ENCODE results near the gene KRTAP2-4.
A peak's percentile ranks its signal among the peaks of the same experiment; 100 is the strongest.
"Not testable (repeated sequence)": the region's sequence is repeated elsewhere in the genome, so short reads cannot be mapped to it uniquely, and the experiment has no call there.

KRTAP2-4 gene

DNA sequence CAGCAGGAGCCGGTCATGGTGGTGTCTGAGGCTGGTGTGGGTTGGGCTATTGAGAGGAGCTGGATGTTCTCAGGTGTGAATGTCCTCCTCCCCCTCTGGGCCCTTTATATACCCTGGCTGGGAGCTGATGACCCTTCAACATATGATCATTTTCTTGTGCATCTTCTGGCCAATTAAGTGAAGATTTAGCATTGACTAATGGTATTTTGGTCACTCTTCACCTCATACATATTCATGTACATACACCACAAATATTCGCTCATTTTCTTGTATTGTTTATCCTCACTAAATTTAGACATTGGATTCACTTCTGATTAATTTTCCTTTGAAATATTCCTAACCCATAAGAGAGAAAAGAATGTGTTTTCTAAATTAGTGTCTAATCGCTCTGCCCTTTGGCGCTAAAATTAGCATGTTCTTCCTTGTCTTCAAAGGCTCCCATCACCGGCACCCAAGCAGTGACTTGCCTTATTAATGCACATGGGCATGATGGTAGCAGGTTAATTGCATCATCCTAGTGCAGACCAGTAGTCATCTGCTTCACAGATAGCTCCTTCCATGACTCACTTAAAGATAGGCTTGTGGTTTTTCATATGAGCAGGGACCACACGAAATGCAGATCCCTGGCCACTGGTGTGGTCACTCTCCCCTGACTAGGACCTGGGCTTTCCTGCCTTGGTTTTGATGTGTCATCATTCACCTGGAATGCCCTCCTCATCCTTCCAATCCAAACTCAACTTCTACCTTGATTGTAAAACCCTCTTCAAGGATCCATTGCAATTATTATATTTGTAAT is at the start of gene KRTAP2-4:
KRTAP2-4 (minus strand) TSS at position 51 of the 796 bp plus-strand sequence; CDS start at position 17, 34 bp downstream.
- in situ Hi-C loops (cut with HindIII; ENCODE audit: low sequenced_read_pairs) = no loop called here
- no peak within 1 kb of the TSS for H3K4me3 ChIP-seq (ENCODE audit: low read depth, low read length)
- TF ChIP-seq, protein P1, sequence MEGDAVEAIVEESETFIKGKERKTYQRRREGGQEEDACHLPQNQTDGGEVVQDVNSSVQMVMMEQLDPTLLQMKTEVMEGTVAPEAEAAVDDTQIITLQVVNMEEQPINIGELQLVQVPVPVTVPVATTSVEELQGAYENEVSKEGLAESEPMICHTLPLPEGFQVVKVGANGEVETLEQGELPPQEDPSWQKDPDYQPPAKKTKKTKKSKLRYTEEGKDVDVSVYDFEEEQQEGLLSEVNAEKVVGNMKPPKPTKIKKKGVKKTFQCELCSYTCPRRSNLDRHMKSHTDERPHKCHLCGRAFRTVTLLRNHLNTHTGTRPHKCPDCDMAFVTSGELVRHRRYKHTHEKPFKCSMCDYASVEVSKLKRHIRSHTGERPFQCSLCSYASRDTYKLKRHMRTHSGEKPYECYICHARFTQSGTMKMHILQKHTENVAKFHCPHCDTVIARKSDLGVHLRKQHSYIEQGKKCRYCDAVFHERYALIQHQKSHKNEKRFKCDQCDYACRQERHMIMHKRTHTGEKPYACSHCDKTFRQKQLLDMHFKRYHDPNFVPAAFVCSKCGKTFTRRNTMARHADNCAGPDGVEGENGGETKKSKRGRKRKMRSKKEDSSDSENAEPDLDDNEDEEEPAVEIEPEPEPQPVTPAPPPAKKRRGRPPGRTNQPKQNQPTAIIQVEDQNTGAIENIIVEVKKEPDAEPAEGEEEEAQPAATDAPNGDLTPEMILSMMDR (IDR thresholded peaks at IDR 0.05; ENCODE audit: low read depth, low read length) = no peak
- DNase-seq (ENCODE audit: low read depth, low spot score) = peak; percentile 83

GRCh38 chr17:41111151-41111885 is 45.6 kb upstream of the KRTAP2-4 start:
- DNase-seq (ENCODE audit: low read depth, low spot score) = no peak
- TF ChIP-seq, protein P1 (IDR thresholded peaks at IDR 0.05; ENCODE audit: low read depth, low read length) = no peak
- no peak overlapping the region for H3K4me3 ChIP-seq (ENCODE audit: low read depth, low read length)
- in situ Hi-C loops (cut with HindIII; ENCODE audit: low sequenced_read_pairs) = no loop called here

DNA sequence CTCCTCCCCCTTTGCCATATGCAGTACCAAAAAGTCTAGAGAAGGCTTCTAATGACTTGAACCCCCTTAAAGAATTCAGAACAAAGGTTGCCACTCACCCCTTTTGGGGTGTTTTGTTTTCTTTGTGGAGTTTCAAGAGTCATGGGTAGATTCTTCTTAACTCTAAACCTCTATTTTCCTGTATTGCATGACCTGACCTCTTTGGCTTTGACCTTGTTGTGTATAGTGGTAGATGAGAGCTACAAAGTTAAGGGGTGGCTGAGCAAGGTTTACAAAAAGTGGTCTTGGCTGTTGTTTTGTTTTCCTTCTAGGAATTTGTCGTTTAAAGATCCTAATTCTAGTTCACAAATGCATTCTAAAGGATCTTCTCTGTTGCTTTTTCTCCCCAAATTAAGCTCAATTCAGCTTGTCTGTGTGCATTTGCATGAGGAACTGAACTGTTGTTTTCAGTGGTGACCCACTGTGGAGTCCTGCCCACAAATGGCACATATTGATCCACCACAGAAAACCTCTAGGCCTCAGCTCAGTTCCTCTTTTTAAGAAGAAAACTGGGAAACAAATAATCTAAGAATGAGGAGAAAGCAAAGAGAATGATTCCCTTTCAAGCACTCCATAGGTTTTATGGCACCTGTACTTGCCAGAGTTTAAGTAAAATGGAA is 43.2 kb upstream of the KRTAP2-4 start:
- in situ Hi-C loops (cut with HindIII; ENCODE audit: low sequenced_read_pairs); DNase-seq (ENCODE audit: low read depth, low spot score); H3K4me3 ChIP-seq (ENCODE audit: low read depth, low read length): not testable (repeated sequence)

DNA sequence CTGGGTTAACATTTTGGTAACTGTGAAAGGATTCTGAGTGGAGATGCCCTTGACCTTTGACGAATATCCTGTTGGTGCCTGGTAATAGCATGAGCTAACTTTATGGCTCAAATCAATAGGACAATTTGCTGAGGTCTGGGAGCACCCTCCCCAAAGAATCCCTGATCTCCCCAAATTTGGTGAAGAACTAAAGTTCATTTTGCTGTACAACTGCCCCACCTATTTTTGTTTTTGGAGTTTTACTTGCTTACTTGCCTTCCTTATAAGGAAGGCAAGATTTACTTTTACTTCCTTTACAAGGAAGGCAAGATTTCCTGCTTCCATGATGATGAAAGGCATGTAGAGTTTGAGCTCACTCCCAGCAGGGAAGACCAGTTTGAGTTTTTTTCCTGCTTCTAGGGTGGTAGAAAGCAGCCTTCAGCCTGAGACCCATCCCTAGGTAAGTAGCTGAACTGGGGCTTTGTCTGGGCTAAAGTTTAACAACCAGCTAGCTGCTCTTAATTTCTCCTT is 42.3 kb upstream of the KRTAP2-4 start:
- no peak for DNase-seq (ENCODE audit: low read depth, low spot score)
- TF ChIP-seq, protein P1 (IDR thresholded peaks at IDR 0.05; ENCODE audit: low read depth, low read length) = no peak
- no peak overlapping the region for H3K4me3 ChIP-seq (ENCODE audit: low read depth, low read length)
- in situ Hi-C loops (cut with HindIII; ENCODE audit: low sequenced_read_pairs) = no loop called here

GRCh38 chr17:41105347-41105746 is 39.7 kb upstream of the KRTAP2-4 start, which contains the start of gene KRTAP4-9:
Gene KRTAP4-9, plus strand, starts transcription at chr17:41105389. Its CDS starts 0 bp downstream, at chr17:41105389.
- in situ Hi-C loops (cut with HindIII; ENCODE audit: low sequenced_read_pairs); DNase-seq (ENCODE audit: low read depth, low spot score); H3K4me3 ChIP-seq (ENCODE audit: low read depth, low read length): not testable (repeated sequence)

- in situ Hi-C loops (cut with HindIII; ENCODE audit: low sequenced_read_pairs); H3K4me3 ChIP-seq (ENCODE audit: low read depth, low read length): not testable (repeated sequence)
- DNase-seq (ENCODE audit: low read depth, low spot score) = peak; percentile 40
These were observed 38.8 kb upstream of the KRTAP2-4 start for GRCh38 chr17:41104386-41105038.

DNA sequence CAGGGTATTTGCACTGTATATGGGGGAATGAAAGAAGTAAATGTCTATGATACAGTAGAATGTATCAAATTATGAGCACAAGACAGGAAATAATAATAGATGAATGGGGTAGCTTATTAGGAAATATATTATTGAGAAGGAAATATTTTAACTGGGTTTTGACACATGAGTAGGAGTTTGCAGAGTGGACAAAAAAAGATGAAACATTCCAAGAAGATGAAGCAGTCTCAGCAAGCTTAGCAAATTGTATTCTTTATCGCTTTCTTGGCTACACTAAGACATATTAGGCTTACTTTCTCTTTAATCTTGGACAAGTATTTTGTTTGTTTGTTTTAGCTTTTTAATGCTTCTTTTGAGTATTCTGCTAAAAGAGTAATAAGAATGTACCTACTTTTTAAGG is 38.2 kb upstream of the KRTAP2-4 start:
- TF ChIP-seq, protein P1 (IDR thresholded peaks at IDR 0.05; ENCODE audit: low read depth, low read length) = no peak
- in situ Hi-C loops (cut with HindIII; ENCODE audit: low sequenced_read_pairs) = no loop called here

More for the DNA sequence above, 38.2 kb upstream of the KRTAP2-4 start:
- H3K4me3 ChIP-seq (ENCODE audit: low read depth, low read length) = no peak overlapping the region
- DNase-seq (ENCODE audit: low read depth, low spot score) = no peak
